T-cell (primary cell): ENCODE results near the gene SLC38A10. TPM values are rescaled to one million over a fixed set of nuclear protein-coding genes. Genes with fewer than 3 reads are reported as not detected.
"Not testable (repeated sequence)": the region's sequence is repeated elsewhere in the genome, so short reads cannot be mapped to it uniquely, and the experiment has no call there.

Experiments used
- ATAC-seq, 4 experiments: fragments of 200-7000 bp in 3 of 4; fragments of 150-1000 bp in 1 of 4; cut with Tn5 transposase; replicated peaks in 1 of 4; 1 replicate in 3 of 4; 2 replicates in 1 of 4; pipeline ENCODE4 v1.10.0; 2021; ENCODE audit warnings: moderate library complexity in 3 of 4, mild to moderate bottlenecking in 2 of 4, moderate number of reproducible peaks in 1 of 4
- CTCF ChIA-PET, 2 donors: fragments of 300-600 bp; sonication (Branson Sonifier 250); formaldehyde crosslinking; loops; one replicate each; lab custom pipeline; 2022; ENCODE audit warnings: antibody characterized with exemption in 2 of 2; lab: Charles Lee
- POLR2A ChIA-PET, 2 donors: fragments of 300-600 bp; sonication (Branson Sonifier 250); formaldehyde crosslinking; loops; one replicate each; lab custom pipeline; 2022; ENCODE audit warnings: antibody characterized with exemption in 2 of 2; lab: Charles Lee
- DNase-seq, 35 experiments: peaks; one replicate each; pipeline versions ENCODE4 v3.0.0 to v3.0.0-alpha.2; 2013 to 2023
- H3K27ac ChIP-seq: one replicate; pipeline ENCODE4 v1.5.1; 2013; ENCODE audit warnings: low read length
- H3K27me3 ChIP-seq, 2 experiments: replicated peaks in 1 of 2; 1 replicate in 1 of 2; 2 replicates in 1 of 2; pipeline versions ENCODE4 v1.6.1 to v1.7.0; 2013; ENCODE audit warnings: low read length in 1 of 2, mixed read lengths in 1 of 2; ENCODE audit not compliant: control insufficient read depth in 2 of 2, insufficient read depth in 2 of 2; ENCODE audit errors: extremely low read depth in 1 of 2
- H3K36me3 ChIP-seq, 2 donors: 1 replicate in 1 of 2; 2 replicates in 1 of 2; pipeline versions ENCODE4 v1.6.1 to v1.7.0; 2013; ENCODE audit warnings: low read length in 1 of 2; ENCODE audit not compliant: control insufficient read depth in 2 of 2, insufficient read depth in 1 of 2; ENCODE audit errors: extremely low read depth in 1 of 2
- H3K4me1 ChIP-seq, 2 experiments: 1 replicate in 1 of 2; 2 replicates in 1 of 2; pipeline versions ENCODE4 v1.6.1 to v1.7.0; 2013; ENCODE audit warnings: low read length in 2 of 2, mixed read lengths in 1 of 2; ENCODE audit not compliant: insufficient read depth in 2 of 2, control insufficient read depth in 1 of 2; ENCODE audit errors: extremely low read depth in 1 of 2
- H3K4me3 ChIP-seq, 2 donors: 1 replicate in 1 of 2; 2 replicates in 1 of 2; pipeline versions ENCODE4 v1.5.1 to v1.7.0; 2013; ENCODE audit warnings: mild to moderate bottlenecking in 2 of 2, low read length in 1 of 2, moderate library complexity in 1 of 2; ENCODE audit not compliant: control insufficient read depth in 1 of 2; ENCODE audit errors: extremely low read depth in 1 of 2
- H3K9me3 ChIP-seq: 2 replicates; pipeline ENCODE4 v1.7.0; 2013
- H3K27ac Mint-ChIP-seq, 2 donors: one replicate each; pipeline ENCODE4 v1.8.0; 2020 to 2021; ENCODE audit warnings: mild to moderate bottlenecking in 2 of 2, mixed read lengths in 2 of 2
- H3K27me3 Mint-ChIP-seq, 2 donors: one replicate each; pipeline ENCODE4 v1.8.0; 2021 to 2022; ENCODE audit warnings: mixed read lengths in 2 of 2
- H3K36me3 Mint-ChIP-seq: one replicate; pipeline ENCODE4 v1.8.0; 2021; ENCODE audit warnings: mixed read lengths
- H3K4me1 Mint-ChIP-seq, 3 donors: one replicate each; pipeline ENCODE4 v1.8.0; 2020 to 2022; ENCODE audit warnings: mixed read lengths in 3 of 3, mild to moderate bottlenecking in 1 of 3
- H3K4me3 Mint-ChIP-seq, 3 donors: one replicate each; pipeline ENCODE4 v1.8.0; 2020 to 2022; ENCODE audit warnings: mild to moderate bottlenecking in 3 of 3, mixed read lengths in 3 of 3, moderate library complexity in 3 of 3
- H3K9me3 Mint-ChIP-seq, 3 donors: one replicate each; pipeline ENCODE4 v1.8.0; 2020 to 2022; ENCODE audit warnings: mixed read lengths in 3 of 3
- WGBS: methylation state at CpG from one replicate; pipeline ENCODE4 v1.1.5; 2013; ENCODE audit warnings: missing lambda C conversion rate; ENCODE audit not compliant: insufficient coverage; 5-methylcytosine and 5-hydroxymethylcytosine counted together
- total RNA-seq, 35 experiments: library from RNA in 6 of 35; stranded (reverse) in 6 of 35; fragments of 120-200 nt in 1 of 35; gene quantifications; one replicate each; pipeline versions ENCODE4 v1.2.1 to v1.2.4 and lab custom pipeline; 2013 to 2026

The SLC38A10 gene
- total RNA-seq, 5 donors from 2014 or later (not counting 1 experiment from before 2014, with no cell fraction given) = 52.8 to 95.2 (median 82.3) TPM

GRCh38 chr17:81309140-81309858 lies 14.2 kb upstream of the SLC38A10 start:
- Mint-ChIP-seq H3K9me3 (no peaks in the 10 kb centered on the region), H3K27ac (no peak overlapping the region), H3K27me3 (peaks cover 3 to 20% of the 10 kb centered on the region in 2 donors), H3K36me3 (no peaks in the 10 kb centered on the region), H3K4me3 (no peak overlapping the region), H3K4me1 (peaks cover 0 to 8% (median 6%) of the 10 kb centered on the region in 3 donors)
- Histone ChIP-seq H3K27ac (no peak overlapping the region), H3K27me3 (peaks cover 0 to 81% of the 10 kb centered on the region in 2 experiments), H3K36me3 (no peaks in the 10 kb centered on the region), H3K4me3 (no peak overlapping the region), H3K4me1 (peaks cover 0 to 10% of the 10 kb centered on the region in 2 experiments), H3K9me3 (no peaks in the 10 kb centered on the region)
- POLR2A ChIA-PET = no interaction called here
- WGBS = 18% methylated on average over 10 of the region's 22 CpGs
- CTCF ChIA-PET = interaction anchor here in 1 of 2 donors (0.7 kb wide), 1 partner anchor 622 kb away, joined by 3 read pairs; no protein-coding TSS in a partner anchor
- DNase-seq (peak in 16 of 35 experiments; percentile 14 to 66 (median 26)), ATAC-seq (peak in 2 of 4 experiments; percentile 41 to 43)

- H3K4me1 Mint-ChIP-seq, POLR2A ChIA-PET, H3K4me1 ChIP-seq, CTCF ChIA-PET, H3K36me3 ChIP-seq, DNase-seq, H3K4me3 Mint-ChIP-seq, H3K9me3 Mint-ChIP-seq, H3K27ac ChIP-seq, H3K9me3 ChIP-seq, H3K36me3 Mint-ChIP-seq, ATAC-seq, H3K4me3 ChIP-seq, H3K27ac Mint-ChIP-seq: not testable (repeated sequence)
- peaks cover 3 to 20% of the 10 kb centered on the region in 2 donors for H3K27me3 Mint-ChIP-seq
- H3K27me3 ChIP-seq = peaks cover 0 to 76% of the 10 kb centered on the region in 2 experiments
- WGBS = 94% methylated on average over 5 of the region's 14 CpGs
Measured at GRCh38 chr17:81308784-81309139, 13.7 kb upstream of the SLC38A10 start.

- ATAC-seq (no peak), DNase-seq (no peak)
- H3K36me3 Mint-ChIP-seq = no peaks in the 10 kb centered on the region
- no peak overlapping the region for H3K27ac Mint-ChIP-seq
- Histone ChIP-seq H3K9me3 (no peaks in the 10 kb centered on the region), H3K36me3 (no peaks in the 10 kb centered on the region), H3K4me3 (no peak overlapping the region), H3K27me3 (peaks cover 0 to 76% of the 10 kb centered on the region in 2 experiments), H3K4me1 (peaks cover 0 to 10% of the 10 kb centered on the region in 2 experiments), H3K27ac (no peak overlapping the region)
- POLR2A ChIA-PET = no interaction called here
- CTCF ChIA-PET = no interaction called here
- peaks cover 0 to 8% (median 6%) of the 10 kb centered on the region in 3 donors for H3K4me1 Mint-ChIP-seq
- H3K9me3 Mint-ChIP-seq = no peaks in the 10 kb centered on the region
- 93% methylated on average over 15 of the region's 19 CpGs for WGBS
- H3K27me3 Mint-ChIP-seq = peaks cover 3 to 16% of the 10 kb centered on the region in 2 donors
- H3K4me3 Mint-ChIP-seq = no peak overlapping the region
Measured at GRCh38 chr17:81307636-81308560, 12.8 kb upstream of the SLC38A10 start.

DNA sequence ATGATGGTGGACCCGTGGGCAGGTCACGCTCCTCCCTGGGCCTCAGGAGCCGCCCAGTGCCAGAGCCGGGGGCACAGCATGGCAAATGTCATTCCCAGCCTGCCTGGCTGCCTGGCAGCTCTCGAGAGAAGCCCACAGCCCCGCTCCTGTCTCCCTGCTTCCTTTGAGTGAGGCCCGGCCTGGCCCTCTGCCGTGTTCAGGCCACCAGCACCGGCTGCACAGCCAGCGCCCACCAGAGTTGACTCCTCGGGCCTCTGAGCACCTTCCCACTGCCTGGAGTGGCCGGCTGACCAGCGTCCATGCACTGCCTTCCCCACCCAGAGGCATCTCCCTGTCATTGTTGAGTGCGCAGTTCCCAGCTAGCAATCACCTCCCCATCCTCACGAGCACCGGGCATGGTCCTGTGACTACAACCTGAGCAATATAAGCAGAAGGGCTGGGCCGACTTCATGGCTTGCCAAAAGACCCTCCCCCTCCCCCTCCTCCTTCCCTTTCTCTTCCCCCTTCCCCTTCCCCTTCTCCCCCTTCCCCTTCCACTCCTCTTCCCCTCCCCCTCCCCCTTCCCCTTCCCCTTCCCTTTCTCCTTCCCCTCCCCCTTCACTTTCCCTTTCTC lies 11.9 kb upstream of the SLC38A10 start:
- ChIA-PET CTCF (no interaction called here), POLR2A (no interaction called here)
- no peaks in the 10 kb centered on the region for H3K36me3 ChIP-seq
- H3K27ac ChIP-seq = no peak overlapping the region
- peaks cover 0 to 10% of the 10 kb centered on the region in 2 experiments for H3K4me1 ChIP-seq
- Mint-ChIP-seq H3K27ac (no peak overlapping the region), H3K27me3 (peaks cover 3 to 16% of the 10 kb centered on the region in 2 donors), H3K36me3 (no peaks in the 10 kb centered on the region), H3K4me1 (peaks cover 0 to 8% (median 6%) of the 10 kb centered on the region in 3 donors), H3K9me3 (no peaks in the 10 kb centered on the region), H3K4me3 (no peak overlapping the region)
- H3K9me3 ChIP-seq = no peaks in the 10 kb centered on the region
- no peak overlapping the region for H3K4me3 ChIP-seq
- ATAC-seq (no peak), DNase-seq (no peak)
- peaks cover 0 to 72% of the 10 kb centered on the region in 2 experiments for H3K27me3 ChIP-seq
- WGBS = 83% methylated on average over 13 of the region's 17 CpGs

GRCh38 chr17:81306491-81306890 lies 11.4 kb upstream of the SLC38A10 start:
- Mint-ChIP-seq H3K4me1 (peaks cover 0 to 8% (median 6%) of the 10 kb centered on the region in 3 donors), H3K4me3 (no peak overlapping the region), H3K27ac (no peak overlapping the region), H3K9me3 (no peaks in the 10 kb centered on the region), H3K36me3 (no peaks in the 10 kb centered on the region), H3K27me3 (peaks cover 3 to 16% of the 10 kb centered on the region in 2 donors)
- H3K36me3 ChIP-seq = no peaks in the 10 kb centered on the region
- WGBS = 80% methylated on average over 6 of the region's 7 CpGs
- DNase-seq (no peak), ATAC-seq (no peak)
- POLR2A ChIA-PET = no interaction called here
- no peak overlapping the region for H3K27ac ChIP-seq
- H3K9me3 ChIP-seq = no peaks in the 10 kb centered on the region
- no peak overlapping the region for H3K4me3 ChIP-seq
- peaks cover 0 to 67% of the 10 kb centered on the region in 2 experiments for H3K27me3 ChIP-seq
- CTCF ChIA-PET = no interaction called here
- peaks cover 0 to 10% of the 10 kb centered on the region in 2 experiments for H3K4me1 ChIP-seq
